Parathyroid adenoma (tissue), 2 donors: ENCODE data around the gene NEK9.

Source experiments
- H2AFZ ChIP-seq: fragments of 300-600 bp; sonication (generic); one replicate; pipeline ENCODE4 v1.7.0; 2017; ENCODE audit warnings: antibody characterized with exemption, mild to moderate bottlenecking
- H3K27ac ChIP-seq: fragments of 300-600 bp; sonication (generic); one replicate; pipeline ENCODE4 v1.7.0; 2017
- H3K27me3 ChIP-seq: fragments of 300-600 bp; sonication (generic); one replicate; pipeline ENCODE4 v1.7.0; 2017; ENCODE audit warnings: low read length; ENCODE audit not compliant: control insufficient read depth, insufficient read depth
- H3K36me3 ChIP-seq: fragments of 300-600 bp; sonication (generic); one replicate; pipeline ENCODE4 v1.7.0; 2017; ENCODE audit warnings: low read length; ENCODE audit not compliant: control insufficient read depth, insufficient read depth
- H3K4me1 ChIP-seq: fragments of 300-600 bp; sonication (generic); one replicate; pipeline ENCODE4 v1.7.0; 2017; ENCODE audit warnings: control low read depth
- H3K4me2 ChIP-seq: fragments of 300-600 bp; sonication (generic); one replicate; pipeline ENCODE4 v1.7.0; 2017; ENCODE audit warnings: low read length
- H3K4me3 ChIP-seq: fragments of 300-600 bp; sonication (generic); one replicate; pipeline ENCODE4 v1.7.0; 2017; ENCODE audit warnings: low read depth, low read length
- H3K79me2 ChIP-seq: fragments of 300-600 bp; sonication (generic); one replicate; pipeline ENCODE4 v1.7.0; 2017; ENCODE audit warnings: control low read depth
- H3K9ac ChIP-seq: fragments of 300-600 bp; sonication (generic); one replicate; pipeline ENCODE4 v1.7.0; 2017; ENCODE audit warnings: mild to moderate bottlenecking
- H3K9me3 ChIP-seq: fragments of 300-600 bp; sonication (generic); one replicate; pipeline ENCODE4 v1.7.0; 2017; ENCODE audit warnings: low read length; ENCODE audit not compliant: control insufficient read depth
- TF ChIP-seq, protein P1 (sequence below): fragments of 300-600 bp; sonication (generic); IDR thresholded peaks from one replicate; pipeline ENCODE4 v1.7.0; 2017; ENCODE audit warnings: antibody characterized with exemption, mild to moderate bottlenecking
- donor health status: primary hyperparathyroidism.

NEK9 gene

GRCh38 chr14:75121552-75121951 lies 5.3 kb downstream of the NEK9 start:
- Histone ChIP-seq H2AFZ (no peak overlapping the region), H3K27me3 (no peaks in the 10 kb centered on the region), H3K36me3 (no peaks in the 10 kb centered on the region), H3K4me2 (no peak overlapping the region), H3K9me3 (no peaks in the 10 kb centered on the region), H3K79me2 (peaks cover 4% of the 10 kb centered on the region), H3K27ac (no peak overlapping the region), H3K9ac (no peak overlapping the region), H3K4me1 (peaks cover 10% of the 10 kb centered on the region), H3K4me3 (no peak overlapping the region)
- TF ChIP-seq, protein P1, sequence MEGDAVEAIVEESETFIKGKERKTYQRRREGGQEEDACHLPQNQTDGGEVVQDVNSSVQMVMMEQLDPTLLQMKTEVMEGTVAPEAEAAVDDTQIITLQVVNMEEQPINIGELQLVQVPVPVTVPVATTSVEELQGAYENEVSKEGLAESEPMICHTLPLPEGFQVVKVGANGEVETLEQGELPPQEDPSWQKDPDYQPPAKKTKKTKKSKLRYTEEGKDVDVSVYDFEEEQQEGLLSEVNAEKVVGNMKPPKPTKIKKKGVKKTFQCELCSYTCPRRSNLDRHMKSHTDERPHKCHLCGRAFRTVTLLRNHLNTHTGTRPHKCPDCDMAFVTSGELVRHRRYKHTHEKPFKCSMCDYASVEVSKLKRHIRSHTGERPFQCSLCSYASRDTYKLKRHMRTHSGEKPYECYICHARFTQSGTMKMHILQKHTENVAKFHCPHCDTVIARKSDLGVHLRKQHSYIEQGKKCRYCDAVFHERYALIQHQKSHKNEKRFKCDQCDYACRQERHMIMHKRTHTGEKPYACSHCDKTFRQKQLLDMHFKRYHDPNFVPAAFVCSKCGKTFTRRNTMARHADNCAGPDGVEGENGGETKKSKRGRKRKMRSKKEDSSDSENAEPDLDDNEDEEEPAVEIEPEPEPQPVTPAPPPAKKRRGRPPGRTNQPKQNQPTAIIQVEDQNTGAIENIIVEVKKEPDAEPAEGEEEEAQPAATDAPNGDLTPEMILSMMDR = no peak

DNA sequence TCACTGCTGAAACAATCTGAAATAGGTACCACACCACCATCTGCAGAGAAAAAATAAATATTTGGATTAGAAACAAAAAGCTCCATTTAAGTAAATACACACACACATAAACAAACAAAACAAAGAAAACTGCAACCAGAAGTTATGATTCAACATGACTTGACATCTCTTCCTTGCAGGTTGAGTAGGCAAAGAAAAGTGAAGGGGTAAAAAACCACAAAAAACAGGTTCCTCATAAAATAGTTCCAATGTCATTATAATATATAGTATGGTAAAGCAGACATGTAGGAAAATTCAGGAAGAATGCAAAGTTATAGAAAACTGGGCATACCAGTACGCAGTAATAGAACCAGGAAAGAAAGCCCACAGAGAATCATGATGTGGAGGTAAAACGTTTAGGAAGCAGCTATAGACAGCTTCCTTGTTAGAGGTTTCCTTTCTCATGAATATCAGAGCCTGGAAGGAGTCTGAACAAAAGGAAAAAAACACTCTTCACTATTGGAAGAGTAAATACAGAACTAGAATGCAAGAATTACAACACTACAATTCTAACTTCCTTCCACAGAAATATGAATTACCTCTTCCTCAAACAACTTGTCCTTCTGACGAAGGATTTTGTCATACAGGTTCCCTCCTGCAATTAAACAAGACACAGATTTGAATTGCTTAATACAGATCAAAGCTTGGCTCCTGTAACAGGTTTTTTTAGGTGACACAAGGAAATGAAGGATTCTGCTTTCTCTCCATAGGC lies 6.1 kb downstream of the NEK9 start:
- H3K4me3 ChIP-seq = no peak overlapping the region
- H3K4me2 ChIP-seq = no peak overlapping the region
- H3K36me3 ChIP-seq = no peaks in the 10 kb centered on the region
- no peaks in the 10 kb centered on the region for H3K9me3 ChIP-seq
- H3K79me2 ChIP-seq = peaks cover 4% of the 10 kb centered on the region
- TF ChIP-seq, protein P1 = no peak
- no peaks in the 10 kb centered on the region for H3K27me3 ChIP-seq
- peaks cover 4% of the 10 kb centered on the region for H3K4me1 ChIP-seq
- H3K27ac ChIP-seq = no peak overlapping the region
- no peak overlapping the region for H2AFZ ChIP-seq
- no peak overlapping the region for H3K9ac ChIP-seq

- TF ChIP-seq, protein P1 = no peak
- Histone ChIP-seq H3K27ac (no peak overlapping the region), H3K9ac (no peak overlapping the region), H2AFZ (no peak overlapping the region), H3K4me1 (no peaks in the 10 kb centered on the region), H3K36me3 (no peaks in the 10 kb centered on the region), H3K27me3 (no peaks in the 10 kb centered on the region), H3K79me2 (peaks cover 4% of the 10 kb centered on the region), H3K9me3 (no peaks in the 10 kb centered on the region), H3K4me2 (no peak overlapping the region), H3K4me3 (no peak overlapping the region)
Observed at GRCh38 chr14:75119056-75119455, 7.8 kb downstream of the NEK9 start.

DNA sequence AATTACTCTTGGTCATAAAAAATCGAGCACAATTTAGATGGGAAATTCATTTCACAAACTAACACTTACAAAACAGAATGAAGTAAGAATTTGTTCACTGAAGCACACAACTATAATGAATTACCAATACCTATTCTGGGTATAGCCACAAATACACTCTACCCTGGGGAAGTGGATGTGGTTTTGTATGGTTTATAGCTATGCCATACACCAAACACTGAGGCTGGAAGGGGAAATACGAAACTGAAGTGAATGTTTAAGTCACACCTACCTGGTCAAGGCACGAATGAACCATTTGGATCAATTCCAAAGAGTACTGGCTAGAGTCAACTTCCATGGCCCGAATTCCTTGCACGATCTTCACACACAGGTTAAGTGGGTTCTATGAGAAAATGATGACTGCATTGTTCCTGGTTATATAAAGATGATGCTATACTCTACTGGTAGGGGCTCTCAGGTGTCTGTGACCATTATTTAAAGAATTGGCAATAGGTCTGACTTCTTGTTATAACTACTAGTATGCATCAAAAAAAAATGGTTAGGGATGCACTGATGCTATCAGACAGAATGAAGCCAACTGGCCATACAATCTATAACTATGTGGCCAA lies 12.8 kb downstream of the NEK9 start:
- no peak overlapping the region for H3K27ac ChIP-seq
- no peak overlapping the region for H3K4me3 ChIP-seq
- H3K9ac ChIP-seq = no peak overlapping the region
- H3K4me1 ChIP-seq = no peaks in the 10 kb centered on the region
- no peak overlapping the region for H3K4me2 ChIP-seq
- no peak overlapping the region for H2AFZ ChIP-seq
- H3K9me3 ChIP-seq = no peaks in the 10 kb centered on the region
- H3K27me3 ChIP-seq = no peaks in the 10 kb centered on the region
- H3K36me3 ChIP-seq = no peaks in the 10 kb centered on the region
- TF ChIP-seq, protein P1 = no peak
- no peaks in the 10 kb centered on the region for H3K79me2 ChIP-seq
